Endothelial cell of umbilical vein (primary cell): ENCODE results near the gene MRO. TPM values are rescaled to one million over a fixed set of nuclear protein-coding genes. Genes with fewer than 3 reads are reported as not detected.

Experiments used
- BruUV-seq: library from RNA; stranded (reverse); fragments of 400-500 nt; replicated peaks from 2 replicates; lab custom pipeline; 2021; lab: Mats Ljungman, UMichigan
- CTCF ChIA-PET: fragments of 300-600, 350-600 bp; sonication (Branson Sonifier 250); formaldehyde crosslinking; loops from one replicate; lab custom pipeline; 2021; ENCODE audit warnings: antibody characterized with exemption, inconsistent platforms; lab: Charles Lee
- POLR2A ChIA-PET: fragments of 300-600, 350-600 bp; sonication (Branson Sonifier 250); formaldehyde crosslinking; loops from one replicate; lab custom pipeline; 2021; ENCODE audit warnings: antibody characterized with exemption, inconsistent platforms; lab: Charles Lee
- DNase-seq: peaks from one replicate; pipeline ENCODE4 v3.0.0-alpha.2; 2011; ENCODE audit warnings: low read depth, low spot score
- FAIRE-seq: peaks from 2 replicates; lab custom pipeline; 2011; peaks lifted over from hg19 to GRCh38; lab: Jason Lieb, UNC
- H2AFZ ChIP-seq: 2 replicates; pipeline ENCODE4 v1.6.0; 2012; ENCODE audit warnings: low read depth, low read length, control low read depth, inconsistent platforms
- H3K27ac ChIP-seq: 2 replicates; pipeline ENCODE4 v1.5.1; 2011; ENCODE audit warnings: low read depth, mild to moderate bottlenecking, control low read depth, low read length, moderate library complexity; ENCODE audit not compliant: insufficient read depth
- H3K27me3 ChIP-seq, 2 experiments: 2 replicates each; pipeline versions ENCODE4 v1.6.0 to v1.6.1; 2011; ENCODE audit warnings: low read length in 2 of 2, mixed read lengths in 1 of 2; ENCODE audit not compliant: control insufficient read depth in 2 of 2, insufficient read depth in 2 of 2
- H3K36me3 ChIP-seq, 2 experiments: 2 replicates in 1 of 2; 3 replicates in 1 of 2; pipeline ENCODE4 v1.5.1; 2011; ENCODE audit warnings: low read length in 2 of 2, mild to moderate bottlenecking in 1 of 2, moderate library complexity in 1 of 2; ENCODE audit not compliant: control insufficient read depth in 2 of 2, insufficient read depth in 2 of 2; ENCODE audit errors: extremely low read depth in 1 of 2
- H3K4me1 ChIP-seq: 3 replicates; pipeline ENCODE4 v1.5.1; 2011; ENCODE audit warnings: mild to moderate bottlenecking, low read length; ENCODE audit not compliant: control insufficient read depth, insufficient read depth; ENCODE audit errors: extremely low read depth
- H3K4me2 ChIP-seq: 2 replicates; pipeline ENCODE4 v1.6.1; 2011; ENCODE audit warnings: low read length, control low read depth, mixed read lengths; ENCODE audit not compliant: insufficient read depth
- H3K4me3 ChIP-seq, 3 experiments: fragments of 200-600 bp in 1 of 3; sonication (generic), shearing (Covaris generic) in 1 of 3; replicated peaks in 1 of 3; 2 replicates each; pipeline ENCODE4 v1.5.1; 2011 to 2016; ENCODE audit warnings: control low read depth in 3 of 3, low read length in 3 of 3, mild to moderate bottlenecking in 2 of 3, inconsistent platforms in 1 of 3, low read depth in 1 of 3, moderate library complexity in 1 of 3; ENCODE audit not compliant: insufficient read depth in 1 of 3
- H3K79me2 ChIP-seq: 2 replicates; pipeline ENCODE4 v1.6.0; 2012; ENCODE audit warnings: low read length, inconsistent platforms; ENCODE audit not compliant: control insufficient read depth, insufficient read depth
- H3K9ac ChIP-seq: replicated peaks from 2 replicates; pipeline ENCODE3; 2011; ENCODE audit warnings: low read length, control low read depth; ENCODE audit not compliant: insufficient read depth; ENCODE audit errors: extremely low read depth
- H3K9me1 ChIP-seq: replicated peaks from 3 replicates; pipeline ENCODE4 v1.6.0; 2011; ENCODE audit warnings: mild to moderate bottlenecking, low read length; ENCODE audit not compliant: control insufficient read depth, insufficient read depth; ENCODE audit errors: extremely low read depth
- H3K9me3 ChIP-seq: replicated peaks from 2 replicates; pipeline ENCODE4 v1.5.1; 2012; ENCODE audit warnings: low read length, inconsistent platforms; ENCODE audit not compliant: control insufficient read depth, insufficient read depth
- H4K20me1 ChIP-seq: replicated peaks from 2 replicates; pipeline ENCODE3; 2011; ENCODE audit warnings: mild to moderate bottlenecking, low read length; ENCODE audit not compliant: control insufficient read depth, insufficient read depth; ENCODE audit errors: extremely low read depth
- EZH2 ChIP-seq: IDR thresholded peaks from 2 replicates; pipeline ENCODE4 v1.6.1; 2012; ENCODE audit warnings: borderline replicate concordance, low read depth, mild to moderate bottlenecking, moderate library complexity, low read length, inconsistent platforms; ENCODE audit not compliant: severe bottlenecking
- FOS ChIP-seq: IDR thresholded peaks from 2 replicates; pipeline ENCODE4 v1.6.1; 2011; ENCODE audit warnings: mild to moderate bottlenecking, low read length, moderate library complexity, borderline replicate concordance; ENCODE audit not compliant: insufficient read depth
- GATA2 ChIP-seq: IDR thresholded peaks from 2 replicates; pipeline ENCODE4 v1.7.0; 2011; ENCODE audit warnings: low read depth, mild to moderate bottlenecking, moderate library complexity, mixed read lengths, low read length; ENCODE audit not compliant: insufficient read length, insufficient read depth
- JUN ChIP-seq: IDR thresholded peaks from 2 replicates; pipeline ENCODE4 v1.6.1; 2011; ENCODE audit warnings: borderline replicate concordance, low read depth; ENCODE audit not compliant: insufficient read length, insufficient read depth
- MYC ChIP-seq: IDR thresholded peaks from one replicate; pipeline ENCODE4 v1.6.1; 2011; ENCODE audit warnings: mild to moderate bottlenecking, low read depth, low read length
- POLR2A ChIP-seq: IDR thresholded peaks from 2 replicates; pipeline ENCODE4 v1.6.1; 2012; ENCODE audit warnings: low read depth, mild to moderate bottlenecking, control low read depth, low read length
- POLR2AphosphoS5 ChIP-seq: IDR thresholded peaks from 2 replicates; pipeline ENCODE4 v1.6.1; 2012; ENCODE audit warnings: low read depth, mild to moderate bottlenecking, control low read depth, low read length, moderate library complexity; ENCODE audit not compliant: insufficient read depth
- dilution Hi-C: fragments of 300-500 bp; cut with MboI; formaldehyde crosslinking; loops from one replicate; pipeline ENCODE4 v1.15.0; 2019; ENCODE audit warnings: low sequenced_read_pairs; ENCODE audit not compliant: extremely low pct_ligation_motif_present
- intact Hi-C: fragments of 100-400 bp; cut with micrococcal nuclease; formaldehyde crosslinking; loops from one replicate; pipeline ENCODE4 v1.10.0; 2022
- polyA plus RNA-seq, 4 experiments: library from polyadenylated mRNA; depleted of rRNA in 3 of 4; stranded (reverse) in 3 of 4; unstranded in 1 of 4; fragments of >200 nt; gene quantifications; 2 replicates each; pipeline versions ENCODE4 v1.2.1 to v1.2.3, GENCODE V29; 2011 to 2012; ENCODE audit warnings: missing spikeins in 1 of 4
- total RNA-seq: library from RNA; stranded (reverse); gene quantifications from 2 replicates; pipeline ENCODE4 v1.2.3, GENCODE V29; 2021
- TF ChIP-seq, protein P1 (sequence below): IDR thresholded peaks from 2 replicates; pipeline ENCODE4 v1.6.1; 2011; ENCODE audit not compliant: insufficient read depth, insufficient read length
- TF ChIP-seq, protein P2 (sequence below), 2 donors: IDR thresholded peaks; 1 replicate in 1 of 2; 2 replicates in 1 of 2; pipeline ENCODE4 v1.5.1; 2011; ENCODE audit warnings: low read length in 2 of 2, mild to moderate bottlenecking in 2 of 2, moderate library complexity in 2 of 2, control low read depth in 1 of 2, inconsistent platforms in 1 of 2, low read depth in 1 of 2; ENCODE audit not compliant: insufficient read depth in 1 of 2; ENCODE audit errors: extremely low read depth in 1 of 2

Gene MRO
- total and polyA plus RNA-seq, 2 donors (not counting 3 experiments of a cell fraction or from before 2014, with no cell fraction given): not detected

DNA sequence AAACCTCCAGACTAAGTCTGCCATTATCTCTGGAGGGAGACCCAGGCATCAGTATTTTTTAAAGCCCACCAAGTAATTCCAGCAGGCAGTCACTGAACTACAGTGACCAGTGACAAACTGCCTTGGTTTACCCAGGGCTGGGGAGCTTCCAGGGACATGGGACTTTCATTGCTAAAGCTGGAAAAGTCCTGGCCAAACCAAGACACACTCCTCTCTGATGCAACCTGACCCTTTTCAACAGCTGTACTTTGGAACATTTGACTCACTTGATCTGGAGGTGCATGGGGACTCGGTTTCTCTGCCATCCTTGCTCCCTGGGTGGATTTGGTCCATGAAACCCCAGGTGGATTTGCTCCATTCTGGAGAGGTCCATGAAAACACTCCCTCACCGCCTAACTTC, 7.0 kb downstream of the MRO start:
- CTCF ChIA-PET: no interaction called here
- no TSS peak for BruUV-seq

More for the DNA sequence above, 7.0 kb downstream of the MRO start:
- no peaks in the 10 kb centered on the region for H3K9me3 ChIP-seq
- H3K79me2 ChIP-seq: no peaks in the 10 kb centered on the region
- no peak overlapping the region for H3K4me3 ChIP-seq
- dilution Hi-C loops (no loop called here), intact Hi-C loops (no loop called here)
- FAIRE-seq (no peak), DNase-seq (no peak)
- no peaks in the 10 kb centered on the region for H3K36me3 ChIP-seq
- H3K27ac ChIP-seq: no peak overlapping the region
- H3K9ac ChIP-seq: no peak overlapping the region
- H3K4me1 ChIP-seq: no peaks in the 10 kb centered on the region
- POLR2A ChIA-PET: no interaction called here
- TF ChIP-seq JUN: no peak
- no peak for TF ChIP-seq POLR2A
- TF ChIP-seq EZH2: no peak
- no peak for TF ChIP-seq FOS
- TF ChIP-seq POLR2AphosphoS5: no peak
- TF ChIP-seq, protein P1, sequence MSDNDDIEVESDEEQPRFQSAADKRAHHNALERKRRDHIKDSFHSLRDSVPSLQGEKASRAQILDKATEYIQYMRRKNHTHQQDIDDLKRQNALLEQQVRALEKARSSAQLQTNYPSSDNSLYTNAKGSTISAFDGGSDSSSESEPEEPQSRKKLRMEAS: no peak
- TF ChIP-seq GATA2: no peak
- TF ChIP-seq, protein P2, sequence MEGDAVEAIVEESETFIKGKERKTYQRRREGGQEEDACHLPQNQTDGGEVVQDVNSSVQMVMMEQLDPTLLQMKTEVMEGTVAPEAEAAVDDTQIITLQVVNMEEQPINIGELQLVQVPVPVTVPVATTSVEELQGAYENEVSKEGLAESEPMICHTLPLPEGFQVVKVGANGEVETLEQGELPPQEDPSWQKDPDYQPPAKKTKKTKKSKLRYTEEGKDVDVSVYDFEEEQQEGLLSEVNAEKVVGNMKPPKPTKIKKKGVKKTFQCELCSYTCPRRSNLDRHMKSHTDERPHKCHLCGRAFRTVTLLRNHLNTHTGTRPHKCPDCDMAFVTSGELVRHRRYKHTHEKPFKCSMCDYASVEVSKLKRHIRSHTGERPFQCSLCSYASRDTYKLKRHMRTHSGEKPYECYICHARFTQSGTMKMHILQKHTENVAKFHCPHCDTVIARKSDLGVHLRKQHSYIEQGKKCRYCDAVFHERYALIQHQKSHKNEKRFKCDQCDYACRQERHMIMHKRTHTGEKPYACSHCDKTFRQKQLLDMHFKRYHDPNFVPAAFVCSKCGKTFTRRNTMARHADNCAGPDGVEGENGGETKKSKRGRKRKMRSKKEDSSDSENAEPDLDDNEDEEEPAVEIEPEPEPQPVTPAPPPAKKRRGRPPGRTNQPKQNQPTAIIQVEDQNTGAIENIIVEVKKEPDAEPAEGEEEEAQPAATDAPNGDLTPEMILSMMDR (IDR thresholded peaks at IDR 0.05; ENCODE audit: extremely low read depth in 1 of 2, insufficient read depth in 1 of 2, low read depth in 1 of 2, low read length in 2 of 2): no peak
- TF ChIP-seq MYC: no peak
- no peak overlapping the region for H2AFZ ChIP-seq
- H3K4me2 ChIP-seq: no peak overlapping the region
- no peaks in the 10 kb centered on the region for H3K27me3 ChIP-seq
- no peaks in the 10 kb centered on the region for H4K20me1 ChIP-seq
- no peaks in the 10 kb centered on the region for H3K9me1 ChIP-seq
